NCI-H187 (cell line): ENCODE results near the gene RFTN1.

Experiments used
- DNase-seq, 2 experiments: peaks; one replicate each; lab custom pipeline; 2025; lab: John Stamatoyannopoulos, UW

Gene RFTN1

DNA sequence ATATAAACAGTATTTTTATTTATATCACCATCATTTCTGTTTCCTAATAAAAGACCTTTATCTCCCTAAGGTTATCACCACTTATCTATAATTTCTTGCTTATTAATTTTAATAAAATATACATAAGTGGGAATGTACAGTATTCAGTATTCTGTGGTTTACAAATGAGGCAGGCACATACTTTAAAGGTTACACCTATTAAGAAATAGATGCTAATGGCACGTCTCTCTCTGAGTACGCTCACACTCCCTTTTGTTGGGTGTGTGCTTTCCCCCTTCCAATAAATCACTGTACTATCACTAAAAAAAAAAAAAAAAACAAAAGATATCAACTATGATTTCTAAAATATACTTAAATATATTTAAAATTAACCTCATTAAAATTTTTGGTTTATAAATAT, 239.6 kb downstream of the RFTN1 start:
- DNase-seq = no peak

DNA sequence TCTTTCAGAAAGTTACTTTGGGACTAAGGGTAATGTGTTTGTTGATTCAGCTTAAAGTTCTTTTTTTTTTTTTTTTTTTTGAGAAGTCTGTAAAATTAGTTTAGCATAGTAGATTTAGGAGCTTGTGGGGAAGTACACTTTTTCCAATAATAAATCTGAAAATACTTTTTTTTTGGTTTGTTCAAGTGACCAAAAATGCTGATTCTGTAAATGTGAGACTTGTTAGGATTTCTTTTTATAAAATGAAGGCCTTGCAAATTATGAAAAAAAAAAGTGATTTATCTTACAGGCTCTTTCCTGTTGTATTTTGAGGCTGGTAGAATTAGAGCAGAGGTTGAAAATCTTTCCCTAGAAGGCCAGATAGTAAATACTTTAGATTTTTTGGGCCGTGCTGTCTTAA, 240.9 kb downstream of the RFTN1 start:
- DNase-seq = no peak

DNA sequence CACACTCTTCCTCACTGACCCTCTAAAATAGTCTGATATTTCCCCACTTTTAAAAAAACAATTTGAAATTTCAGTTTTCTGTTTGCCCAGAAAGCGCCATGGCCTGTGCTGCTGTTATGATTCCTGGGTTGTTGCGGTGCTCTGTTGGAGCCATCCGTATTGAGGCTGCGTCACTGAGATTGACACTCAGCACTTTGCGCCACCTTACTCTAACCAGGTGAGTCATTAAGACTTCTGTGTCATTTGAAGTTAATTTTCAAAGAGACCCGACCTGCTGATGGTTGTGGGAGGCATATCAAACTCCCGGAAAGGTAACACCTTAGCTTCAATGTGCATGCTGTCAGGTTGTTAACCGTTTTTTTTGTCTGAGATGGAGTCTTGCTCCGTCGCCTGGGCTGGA, 242.6 kb downstream of the RFTN1 start:
- no peak for DNase-seq

DNA sequence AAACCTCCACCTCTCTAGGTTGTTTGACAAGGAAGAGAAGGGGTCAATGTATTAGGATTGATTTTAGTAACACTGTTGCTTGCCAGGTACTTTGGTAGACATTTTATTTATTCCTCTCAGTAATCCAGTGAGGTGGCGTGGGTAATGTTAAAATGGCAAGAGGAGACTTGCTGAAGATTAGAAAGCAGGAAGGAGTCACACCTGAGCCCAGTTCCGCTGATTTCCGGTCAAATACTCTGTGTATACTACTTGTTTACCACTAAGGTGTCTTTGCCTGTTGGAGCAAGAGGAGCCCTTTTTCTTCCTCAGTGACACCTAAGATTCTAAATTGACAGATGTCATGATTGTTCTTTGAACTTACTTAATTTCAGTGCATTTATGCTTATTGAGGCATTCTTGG, 246.8 kb downstream of the RFTN1 start:
- DNase-seq = no peak
